OCI-LY3 (cell line): ENCODE measurements around the gene BBOX1.

Experiments used
- H2AFZ ChIP-seq: fragments of 200-600, 300-600 bp; shearing (Covaris generic); 2 replicates; pipeline ENCODE4 v1.6.0; 2014; ENCODE audit warnings: antibody characterized with exemption, low read depth, low read length
- H3K27ac ChIP-seq: fragments of 200-600, 300-600 bp; sonication (generic); 2 replicates; pipeline ENCODE4 v1.5.1; 2014; ENCODE audit warnings: mild to moderate bottlenecking, low read length, moderate library complexity, mixed read lengths
- H3K27me3 ChIP-seq: fragments of 200-600, 300-600 bp; sonication (generic); 2 replicates; pipeline ENCODE4 v1.6.1; 2014; ENCODE audit warnings: low read depth, low read length, mixed read lengths
- H3K36me3 ChIP-seq: fragments of 200-600, 300-600 bp; sonication (generic); replicated peaks from 2 replicates; pipeline ENCODE3; 2014; ENCODE audit warnings: low read depth, low read length, mixed read lengths
- H3K4me1 ChIP-seq: fragments of 300-600, 200-600 bp; sonication (generic); 2 replicates; pipeline ENCODE4 v1.6.1; 2014; ENCODE audit warnings: low read length, mixed read lengths
- H3K4me2 ChIP-seq: fragments of 200-600, 300-600 bp; sonication (generic); 2 replicates; pipeline ENCODE4 v1.6.1; 2014; ENCODE audit warnings: low read length, mixed read lengths
- H3K4me3 ChIP-seq: fragments of 300-600, 200-600 bp; sonication (generic); 2 replicates; pipeline ENCODE4 v1.5.1; 2014; ENCODE audit warnings: antibody characterized with exemption, mild to moderate bottlenecking, low read length, moderate library complexity
- H3K79me2 ChIP-seq: fragments of 300-600, 200-600 bp; shearing (Covaris generic); 2 replicates; pipeline ENCODE4 v1.6.1; 2014; ENCODE audit warnings: mild to moderate bottlenecking, low read length, mixed read lengths
- H3K9ac ChIP-seq: fragments of 300-600, 200-600 bp; shearing (Covaris generic); 2 replicates; pipeline ENCODE4 v1.6.0; 2014; ENCODE audit warnings: mild to moderate bottlenecking, low read length, moderate library complexity
- H3K9me3 ChIP-seq: fragments of 200-600, 300-600 bp; shearing (Covaris generic); 2 replicates; pipeline ENCODE4 v1.6.1; 2014; ENCODE audit warnings: low read length, mixed read lengths; ENCODE audit not compliant: insufficient read depth
- H4K20me1 ChIP-seq: fragments of 200-600, 300-600 bp; sonication (generic); 2 replicates; pipeline ENCODE4 v1.6.1; 2016; ENCODE audit warnings: low read length, mixed read lengths; ENCODE audit not compliant: insufficient read depth
- EZH2phosphoT487 ChIP-seq: fragments of 200-600 bp; shearing (Covaris generic); IDR thresholded peaks from 2 replicates; pipeline ENCODE4 v1.6.1; 2018; ENCODE audit warnings: antibody characterized with exemption, mixed run types, low read depth
- TF ChIP-seq, protein P1 (sequence below): fragments of 200-600, 300-600 bp; sonication (generic); IDR thresholded peaks from 2 replicates; pipeline ENCODE4 v1.5.1; 2014; ENCODE audit warnings: antibody characterized with exemption, low read length, low read depth

The BBOX1 gene

DNA sequence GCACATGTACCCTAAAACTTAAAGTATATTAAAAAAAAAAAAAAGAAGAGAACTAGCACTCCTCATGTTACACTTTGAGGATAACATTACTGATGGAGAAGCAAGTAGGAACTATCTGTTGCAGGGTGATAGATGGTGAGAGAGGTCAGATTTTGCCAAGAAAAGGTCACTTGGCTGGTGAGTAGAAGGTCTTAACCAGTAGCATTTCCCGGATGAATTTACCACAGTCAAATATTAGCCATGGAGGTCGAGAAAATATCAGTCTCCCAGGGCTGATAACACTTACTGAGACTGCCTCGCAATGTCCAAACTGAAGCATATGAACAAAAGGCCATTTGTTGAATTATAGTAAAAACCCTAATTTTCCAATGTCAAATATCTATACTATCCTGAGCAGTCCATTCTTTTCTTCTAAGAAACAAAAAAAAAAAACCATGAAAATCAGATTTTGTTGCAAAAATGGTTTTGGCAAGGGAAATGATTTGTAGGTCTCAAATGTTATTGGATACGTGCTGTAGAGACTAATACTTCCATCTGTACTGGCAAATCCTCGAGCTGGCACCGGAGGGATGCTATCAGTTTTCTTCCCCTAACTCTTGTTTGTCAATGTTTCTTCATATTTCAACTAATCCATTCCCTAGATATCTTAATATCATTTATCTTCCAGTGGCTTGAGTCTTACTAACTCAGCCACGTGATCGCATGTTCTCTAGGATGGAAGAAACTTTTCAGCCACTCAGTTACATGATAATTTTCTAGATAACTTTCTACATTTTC, 14.5 kb upstream of the BBOX1 start:
- Histone ChIP-seq H3K4me2 (no peak overlapping the region), H3K4me1 (no peaks in the 10 kb centered on the region), H3K79me2 (no peaks in the 10 kb centered on the region), H3K4me3 (no peak overlapping the region), H3K36me3 (no peaks in the 10 kb centered on the region), H2AFZ (no peak overlapping the region), H3K27me3 (no peaks in the 10 kb centered on the region), H3K9me3 (no peaks in the 10 kb centered on the region), H4K20me1 (no peaks in the 10 kb centered on the region), H3K9ac (no peak overlapping the region), H3K27ac (no peak overlapping the region)
- TF ChIP-seq EZH2phosphoT487: no peak
- TF ChIP-seq, protein P1, sequence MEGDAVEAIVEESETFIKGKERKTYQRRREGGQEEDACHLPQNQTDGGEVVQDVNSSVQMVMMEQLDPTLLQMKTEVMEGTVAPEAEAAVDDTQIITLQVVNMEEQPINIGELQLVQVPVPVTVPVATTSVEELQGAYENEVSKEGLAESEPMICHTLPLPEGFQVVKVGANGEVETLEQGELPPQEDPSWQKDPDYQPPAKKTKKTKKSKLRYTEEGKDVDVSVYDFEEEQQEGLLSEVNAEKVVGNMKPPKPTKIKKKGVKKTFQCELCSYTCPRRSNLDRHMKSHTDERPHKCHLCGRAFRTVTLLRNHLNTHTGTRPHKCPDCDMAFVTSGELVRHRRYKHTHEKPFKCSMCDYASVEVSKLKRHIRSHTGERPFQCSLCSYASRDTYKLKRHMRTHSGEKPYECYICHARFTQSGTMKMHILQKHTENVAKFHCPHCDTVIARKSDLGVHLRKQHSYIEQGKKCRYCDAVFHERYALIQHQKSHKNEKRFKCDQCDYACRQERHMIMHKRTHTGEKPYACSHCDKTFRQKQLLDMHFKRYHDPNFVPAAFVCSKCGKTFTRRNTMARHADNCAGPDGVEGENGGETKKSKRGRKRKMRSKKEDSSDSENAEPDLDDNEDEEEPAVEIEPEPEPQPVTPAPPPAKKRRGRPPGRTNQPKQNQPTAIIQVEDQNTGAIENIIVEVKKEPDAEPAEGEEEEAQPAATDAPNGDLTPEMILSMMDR: no peak

DNA sequence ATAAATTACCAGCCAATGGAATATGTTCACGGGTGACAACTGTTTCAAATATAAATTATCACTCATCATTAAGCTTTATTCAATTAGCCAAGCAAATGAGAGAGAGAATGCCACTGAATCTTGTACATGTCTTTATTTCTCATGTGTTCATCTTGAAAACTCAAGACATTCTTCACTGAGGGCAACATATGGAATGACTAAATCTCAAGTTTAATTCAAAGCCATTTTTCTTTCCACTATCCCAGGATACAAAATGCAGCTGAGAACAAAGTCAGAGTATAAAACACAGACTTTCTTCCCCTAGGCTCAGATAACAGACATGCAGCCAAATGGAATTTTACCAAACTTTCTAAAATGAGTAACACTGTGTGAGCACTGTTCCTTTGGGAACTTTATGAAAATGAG, 12.1 kb upstream of the BBOX1 start:
- no peak for TF ChIP-seq EZH2phosphoT487
- TF ChIP-seq, protein P1: no peak
- Histone ChIP-seq H3K4me1 (no peaks in the 10 kb centered on the region), H3K36me3 (no peaks in the 10 kb centered on the region), H3K9me3 (no peaks in the 10 kb centered on the region), H3K4me3 (no peak overlapping the region), H4K20me1 (no peaks in the 10 kb centered on the region), H2AFZ (no peak overlapping the region), H3K27ac (no peak overlapping the region), H3K4me2 (no peak overlapping the region), H3K9ac (no peak overlapping the region), H3K27me3 (no peaks in the 10 kb centered on the region), H3K79me2 (no peaks in the 10 kb centered on the region)

DNA sequence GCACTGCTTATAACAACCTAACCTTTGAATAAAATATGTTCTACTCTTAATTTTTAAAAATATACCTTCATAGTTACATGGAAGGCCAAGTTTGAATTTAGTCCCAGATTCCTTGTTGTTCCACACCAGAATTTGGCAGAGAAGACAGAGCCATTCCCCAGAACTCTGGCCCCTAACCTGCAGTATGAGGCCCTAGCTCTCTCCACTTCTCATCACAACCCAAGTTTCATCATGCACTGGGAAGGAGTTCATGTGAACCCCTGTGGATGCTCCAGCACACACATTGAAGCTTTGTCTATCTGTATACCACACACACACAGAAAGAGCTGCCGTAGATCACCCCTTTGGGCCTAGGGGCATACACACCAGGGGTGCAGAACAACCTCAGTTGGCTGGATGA, 10.6 kb upstream of the BBOX1 start:
- Histone ChIP-seq H3K27ac (no peak overlapping the region), H4K20me1 (no peaks in the 10 kb centered on the region), H3K9ac (no peak overlapping the region), H3K27me3 (no peaks in the 10 kb centered on the region), H3K4me1 (no peaks in the 10 kb centered on the region), H3K36me3 (no peaks in the 10 kb centered on the region), H3K9me3 (no peaks in the 10 kb centered on the region), H2AFZ (no peak overlapping the region), H3K4me3 (no peak overlapping the region), H3K4me2 (no peak overlapping the region), H3K79me2 (no peaks in the 10 kb centered on the region)
- TF ChIP-seq EZH2phosphoT487: no peak
- TF ChIP-seq, protein P1: no peak

DNA sequence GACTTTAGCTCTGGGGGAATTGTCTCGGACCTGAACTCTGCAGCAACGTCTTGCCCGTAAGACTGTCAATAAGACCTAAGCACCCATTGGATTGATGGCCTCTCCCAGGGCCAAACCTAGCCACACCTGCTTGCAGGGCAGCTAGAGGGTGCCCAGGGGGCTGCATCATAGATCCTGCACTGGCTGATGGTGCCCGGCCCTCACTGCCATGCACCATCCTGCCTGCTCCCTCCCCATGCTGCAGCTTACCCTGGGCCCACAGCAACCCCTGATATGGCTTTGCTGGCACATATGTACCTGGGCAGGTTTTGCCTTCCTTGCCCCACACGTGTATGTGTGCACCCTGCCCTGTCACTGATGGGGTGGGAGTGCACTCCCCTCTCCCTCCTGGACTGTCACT, 8.9 kb upstream of the BBOX1 start:
- Histone ChIP-seq H2AFZ (no peak overlapping the region), H3K4me1 (no peaks in the 10 kb centered on the region), H3K9ac (no peak overlapping the region), H3K4me3 (no peak overlapping the region), H3K36me3 (no peaks in the 10 kb centered on the region), H3K9me3 (no peaks in the 10 kb centered on the region), H3K79me2 (no peaks in the 10 kb centered on the region), H3K27ac (no peak overlapping the region), H3K4me2 (no peak overlapping the region), H4K20me1 (no peaks in the 10 kb centered on the region), H3K27me3 (no peaks in the 10 kb centered on the region)
- TF ChIP-seq, protein P1: no peak
- no peak for TF ChIP-seq EZH2phosphoT487
